Nephron (organoid): Measurements from ENCODE around the gene ASTN1.
"Not testable (repeated sequence)": the region's sequence is repeated elsewhere in the genome, so short reads cannot be mapped to it uniquely, and the experiment has no call there.

ENCODE experiments used
- H3K27ac Mint-ChIP-seq, 3 experiments: 2 replicates each; pipeline ENCODE4 v1.8.0; 2020; ENCODE audit warnings: mixed read lengths in 3 of 3, mild to moderate bottlenecking in 2 of 3, moderate library complexity in 1 of 3
- H3K27me3 Mint-ChIP-seq: 2 replicates; pipeline ENCODE4 v1.8.0; 2021; ENCODE audit warnings: low read depth, mild to moderate bottlenecking, moderate library complexity, mixed read lengths
- H3K36me3 Mint-ChIP-seq: 2 replicates; pipeline ENCODE4 v1.8.0; 2020; ENCODE audit warnings: low read depth, mixed read lengths
- H3K4me1 Mint-ChIP-seq: 2 replicates; pipeline ENCODE4 v1.8.0; 2020; ENCODE audit warnings: mixed read lengths
- H3K4me3 Mint-ChIP-seq, 3 experiments: 2 replicates each; pipeline ENCODE4 v1.8.0; 2020; ENCODE audit warnings: mild to moderate bottlenecking in 3 of 3, mixed read lengths in 3 of 3, moderate library complexity in 2 of 3
- H3K9me3 Mint-ChIP-seq: 2 replicates; pipeline ENCODE4 v1.8.0; 2020; ENCODE audit warnings: mixed read lengths
- TF ChIP-seq, protein P1 (sequence below), 3 experiments: fragments of 200-600 bp; sonication (generic); IDR thresholded peaks; one replicate each; pipeline ENCODE4 v1.5.0; 2021; ENCODE audit warnings: antibody characterized with exemption in 3 of 3; ENCODE audit not compliant: unreplicated experiment in 3 of 3

ASTN1 gene

DNA sequence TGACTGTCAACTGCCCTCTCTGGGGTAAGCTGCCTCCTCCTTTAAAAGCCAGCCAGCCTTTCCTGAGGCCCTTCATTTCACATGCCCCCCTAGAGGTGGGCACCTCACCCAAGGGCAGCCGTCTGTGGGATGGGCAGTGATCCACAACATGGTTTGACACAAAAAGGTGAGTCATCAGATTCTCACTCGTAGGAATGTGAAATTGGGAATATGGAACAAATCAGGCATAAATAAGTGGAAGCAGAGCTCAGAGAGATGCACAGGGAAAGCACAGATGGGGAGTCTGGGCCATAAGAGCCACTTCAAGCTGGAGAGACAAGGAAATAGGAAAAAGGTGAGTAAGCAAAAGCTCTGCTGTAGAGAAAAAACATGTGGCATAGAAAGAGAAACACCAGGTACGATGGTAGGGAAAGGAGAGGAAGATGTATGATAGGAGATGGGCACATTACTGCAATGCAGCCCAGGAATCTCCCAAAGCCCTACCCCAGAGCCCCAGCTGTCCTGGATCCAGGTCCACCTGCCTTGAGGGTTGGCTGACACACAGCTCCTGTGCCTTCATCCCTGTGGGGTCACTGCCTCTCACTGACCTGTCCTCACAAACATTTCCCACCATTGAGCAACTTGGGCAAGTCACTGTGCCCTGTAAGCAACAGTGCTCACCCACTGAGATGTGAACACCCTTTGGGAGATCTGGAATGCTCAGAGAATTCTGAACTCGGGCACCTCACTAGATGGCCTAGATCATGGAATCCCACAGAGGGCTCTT lies 86.6 kb downstream of the ASTN1 start:
- no peaks in the 10 kb centered on the region for H3K9me3 Mint-ChIP-seq
- no peak overlapping the region for H3K27ac Mint-ChIP-seq
- H3K4me1 Mint-ChIP-seq: peaks cover 12% of the 10 kb centered on the region
- TF ChIP-seq, protein P1, sequence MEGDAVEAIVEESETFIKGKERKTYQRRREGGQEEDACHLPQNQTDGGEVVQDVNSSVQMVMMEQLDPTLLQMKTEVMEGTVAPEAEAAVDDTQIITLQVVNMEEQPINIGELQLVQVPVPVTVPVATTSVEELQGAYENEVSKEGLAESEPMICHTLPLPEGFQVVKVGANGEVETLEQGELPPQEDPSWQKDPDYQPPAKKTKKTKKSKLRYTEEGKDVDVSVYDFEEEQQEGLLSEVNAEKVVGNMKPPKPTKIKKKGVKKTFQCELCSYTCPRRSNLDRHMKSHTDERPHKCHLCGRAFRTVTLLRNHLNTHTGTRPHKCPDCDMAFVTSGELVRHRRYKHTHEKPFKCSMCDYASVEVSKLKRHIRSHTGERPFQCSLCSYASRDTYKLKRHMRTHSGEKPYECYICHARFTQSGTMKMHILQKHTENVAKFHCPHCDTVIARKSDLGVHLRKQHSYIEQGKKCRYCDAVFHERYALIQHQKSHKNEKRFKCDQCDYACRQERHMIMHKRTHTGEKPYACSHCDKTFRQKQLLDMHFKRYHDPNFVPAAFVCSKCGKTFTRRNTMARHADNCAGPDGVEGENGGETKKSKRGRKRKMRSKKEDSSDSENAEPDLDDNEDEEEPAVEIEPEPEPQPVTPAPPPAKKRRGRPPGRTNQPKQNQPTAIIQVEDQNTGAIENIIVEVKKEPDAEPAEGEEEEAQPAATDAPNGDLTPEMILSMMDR (IDR thresholded peaks at IDR 0.05; ENCODE audit: unreplicated experiment in 3 of 3): no peak
- no peaks in the 10 kb centered on the region for H3K36me3 Mint-ChIP-seq
- H3K27me3 Mint-ChIP-seq: no peaks in the 10 kb centered on the region
- no peak overlapping the region for H3K4me3 Mint-ChIP-seq

DNA sequence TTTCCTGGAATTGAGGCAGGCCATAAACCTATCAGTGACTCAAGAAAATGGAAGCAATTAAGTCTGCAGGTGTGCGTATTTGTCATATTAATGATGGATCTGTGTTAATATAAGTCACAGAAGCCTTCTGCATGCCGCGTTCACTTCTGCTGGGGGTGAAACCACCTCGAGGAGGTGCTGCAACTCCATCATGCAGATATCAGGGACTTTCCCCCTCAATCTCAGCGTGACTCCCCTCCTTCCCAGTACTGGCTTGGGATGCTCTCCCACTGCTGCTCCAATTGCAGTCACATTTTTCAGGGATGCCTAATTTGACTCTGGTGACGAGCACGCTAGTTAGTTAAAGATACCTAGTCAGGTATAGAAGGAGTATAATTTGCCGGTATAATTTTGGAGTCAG lies 87.5 kb downstream of the ASTN1 start:
- peaks cover 21% of the 10 kb centered on the region for H3K4me1 Mint-ChIP-seq
- TF ChIP-seq, protein P1 (IDR thresholded peaks at IDR 0.05; ENCODE audit: unreplicated experiment in 3 of 3): no peak

DNA sequence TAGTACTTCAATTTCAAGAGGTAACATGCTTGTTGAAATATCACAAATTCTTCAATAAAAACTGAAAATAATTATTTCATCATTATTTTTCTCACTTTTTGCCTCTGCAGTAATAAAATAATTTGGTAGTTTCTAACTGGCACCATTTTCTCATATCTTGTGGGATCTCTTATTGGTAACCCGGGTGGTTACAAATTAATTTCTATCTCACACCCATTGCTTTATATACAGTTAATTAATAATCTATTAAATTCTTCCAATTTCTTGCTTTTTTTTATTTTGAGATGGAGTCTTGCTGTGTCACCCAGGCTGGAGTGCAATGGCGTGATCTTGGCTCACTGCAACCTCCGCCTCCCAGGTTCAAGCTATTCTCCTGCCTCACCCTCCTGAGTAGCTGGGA lies 89.7 kb downstream of the ASTN1 start:
- H3K9me3 Mint-ChIP-seq, H3K27me3 Mint-ChIP-seq, H3K36me3 Mint-ChIP-seq, H3K27ac Mint-ChIP-seq, H3K4me3 Mint-ChIP-seq: not testable (repeated sequence)
- H3K4me1 Mint-ChIP-seq: peaks cover 25% of the 10 kb centered on the region

More for the DNA sequence above, 87.5 kb downstream of the ASTN1 start:
- Mint-ChIP-seq H3K36me3 (no peaks in the 10 kb centered on the region), H3K27me3 (no peaks in the 10 kb centered on the region), H3K9me3 (no peaks in the 10 kb centered on the region), H3K4me3 (no peak overlapping the region), H3K27ac (no peak overlapping the region)

DNA sequence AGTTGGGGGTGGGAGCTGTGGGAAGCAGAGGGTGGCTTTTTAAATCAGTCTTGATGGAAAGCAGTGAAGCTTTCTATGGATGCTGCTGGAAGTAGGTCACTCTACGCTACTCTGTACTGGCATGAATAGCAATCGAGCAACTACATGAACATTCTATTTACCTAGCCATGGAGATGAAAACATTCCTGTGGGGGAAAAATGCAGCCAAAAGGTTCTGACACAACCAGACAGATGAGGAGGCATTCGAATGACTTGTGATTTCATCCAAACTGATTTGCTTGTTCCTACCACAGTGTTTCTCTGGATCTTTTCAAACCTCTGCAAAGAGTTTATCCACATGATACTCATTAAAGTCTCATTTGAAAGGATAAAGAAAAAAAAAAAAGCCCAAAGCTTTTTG lies 95.0 kb downstream of the ASTN1 start:
- Mint-ChIP-seq H3K4me1 (peaks cover 25% of the 10 kb centered on the region), H3K4me3 (no peak overlapping the region), H3K27ac (no peak overlapping the region), H3K9me3 (no peaks in the 10 kb centered on the region), H3K27me3 (no peaks in the 10 kb centered on the region), H3K36me3 (no peaks in the 10 kb centered on the region)
- TF ChIP-seq, protein P1 (IDR thresholded peaks at IDR 0.05; ENCODE audit: unreplicated experiment in 3 of 3): no peak

DNA sequence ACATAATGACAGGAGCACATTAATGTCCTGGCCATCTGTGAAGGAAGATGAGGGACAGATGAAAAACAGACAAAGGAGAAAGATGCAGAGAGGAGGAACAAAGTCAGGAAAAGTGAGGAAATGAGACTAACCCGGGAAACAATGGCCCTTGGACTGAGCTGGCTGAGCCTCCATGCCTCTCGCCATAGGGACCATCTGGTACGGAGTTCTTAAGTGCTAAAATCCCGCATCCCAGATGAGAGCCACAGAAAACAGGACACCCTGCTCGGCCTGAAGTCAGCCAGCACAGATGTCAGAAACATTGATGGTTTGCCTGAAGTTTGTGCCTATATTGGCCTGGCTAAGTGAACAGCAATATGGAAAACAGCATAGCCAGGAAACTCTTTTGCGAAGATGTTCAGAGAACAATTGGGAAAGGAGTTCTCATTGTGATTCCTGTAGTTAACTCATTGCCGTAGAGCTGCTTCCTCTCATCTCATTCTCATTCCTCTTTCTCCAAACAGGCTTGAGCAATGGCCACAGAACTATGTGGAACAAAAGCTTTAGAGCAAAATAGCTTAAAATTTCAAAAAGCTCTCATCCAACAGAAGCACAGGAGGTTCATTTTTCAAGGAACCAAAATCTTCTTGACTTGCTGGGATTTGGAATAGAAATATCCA lies 96.6 kb downstream of the ASTN1 start:
- TF ChIP-seq, protein P1 (IDR thresholded peaks at IDR 0.05; ENCODE audit: unreplicated experiment in 3 of 3): no peak
- Mint-ChIP-seq H3K27me3 (no peaks in the 10 kb centered on the region), H3K4me1 (peaks cover 13% of the 10 kb centered on the region), H3K27ac (no peak overlapping the region), H3K9me3 (no peaks in the 10 kb centered on the region), H3K36me3 (no peaks in the 10 kb centered on the region), H3K4me3 (no peak overlapping the region)

DNA sequence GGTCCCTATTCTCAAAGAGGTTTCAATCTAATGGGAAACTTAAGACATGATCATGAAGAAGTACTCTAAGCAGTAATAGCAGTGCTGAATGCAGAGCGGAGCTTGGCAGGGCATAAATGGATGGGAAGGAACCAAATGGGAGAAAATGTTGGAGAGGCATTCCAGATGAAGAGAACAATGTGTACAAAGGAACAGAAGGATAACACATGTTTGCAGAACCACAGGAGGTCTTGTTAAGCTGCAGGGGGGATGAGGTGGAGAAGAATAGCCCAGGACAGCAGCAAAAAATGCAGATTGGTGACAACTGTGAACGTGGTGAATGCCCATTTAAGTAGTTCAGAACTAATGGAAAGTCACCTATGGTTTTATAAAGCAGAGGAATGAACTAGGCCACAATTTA lies 99.1 kb downstream of the ASTN1 start:
- Mint-ChIP-seq H3K27ac (no peak overlapping the region), H3K27me3 (no peaks in the 10 kb centered on the region), H3K36me3 (peaks cover 3% of the 10 kb centered on the region), H3K4me1 (no peaks in the 10 kb centered on the region), H3K9me3 (no peaks in the 10 kb centered on the region), H3K4me3 (no peak overlapping the region)
- TF ChIP-seq, protein P1 (IDR thresholded peaks at IDR 0.05; ENCODE audit: unreplicated experiment in 3 of 3): no peak
